ENCODE measurements around the gene CDIP1.

DNA sequence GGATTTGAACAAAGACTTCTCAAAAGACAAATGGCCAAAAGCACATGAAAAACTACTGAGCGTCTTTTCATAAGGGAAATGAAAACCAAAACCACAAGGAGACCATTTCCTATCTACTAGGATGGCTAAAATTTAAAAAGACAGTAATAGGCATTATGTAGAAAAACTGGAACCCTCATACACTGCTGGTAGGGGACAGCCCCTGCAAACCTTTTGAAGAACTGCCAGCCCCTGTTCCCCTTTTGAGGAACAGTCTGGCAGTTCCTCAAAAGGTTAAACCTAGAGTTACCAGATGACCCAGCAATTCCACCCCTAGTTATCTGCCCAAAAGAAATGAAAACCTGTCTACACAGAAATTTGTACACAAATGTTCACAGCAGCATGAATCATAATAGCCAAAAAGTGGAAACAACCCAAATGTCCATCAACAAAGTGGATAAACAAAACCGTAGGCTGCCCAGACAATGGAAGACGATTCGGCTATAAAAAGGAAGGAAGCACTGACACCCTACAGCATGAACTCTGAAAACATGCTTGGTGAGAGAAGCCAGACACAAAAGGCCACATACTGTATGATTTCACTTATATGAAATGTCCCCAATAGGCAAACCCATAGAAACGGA lies 22.9 kb downstream of the CDIP1 start:
- TF ChIP-seq, protein P1, sequence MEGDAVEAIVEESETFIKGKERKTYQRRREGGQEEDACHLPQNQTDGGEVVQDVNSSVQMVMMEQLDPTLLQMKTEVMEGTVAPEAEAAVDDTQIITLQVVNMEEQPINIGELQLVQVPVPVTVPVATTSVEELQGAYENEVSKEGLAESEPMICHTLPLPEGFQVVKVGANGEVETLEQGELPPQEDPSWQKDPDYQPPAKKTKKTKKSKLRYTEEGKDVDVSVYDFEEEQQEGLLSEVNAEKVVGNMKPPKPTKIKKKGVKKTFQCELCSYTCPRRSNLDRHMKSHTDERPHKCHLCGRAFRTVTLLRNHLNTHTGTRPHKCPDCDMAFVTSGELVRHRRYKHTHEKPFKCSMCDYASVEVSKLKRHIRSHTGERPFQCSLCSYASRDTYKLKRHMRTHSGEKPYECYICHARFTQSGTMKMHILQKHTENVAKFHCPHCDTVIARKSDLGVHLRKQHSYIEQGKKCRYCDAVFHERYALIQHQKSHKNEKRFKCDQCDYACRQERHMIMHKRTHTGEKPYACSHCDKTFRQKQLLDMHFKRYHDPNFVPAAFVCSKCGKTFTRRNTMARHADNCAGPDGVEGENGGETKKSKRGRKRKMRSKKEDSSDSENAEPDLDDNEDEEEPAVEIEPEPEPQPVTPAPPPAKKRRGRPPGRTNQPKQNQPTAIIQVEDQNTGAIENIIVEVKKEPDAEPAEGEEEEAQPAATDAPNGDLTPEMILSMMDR (IDR thresholded peaks at IDR 0.05; ENCODE audit: poor library complexity): no peak
- TF ChIP-seq EZH2 (IDR thresholded peaks at IDR 0.05; ENCODE audit: borderline replicate concordance) (no peak), EZH2phosphoT487 (IDR thresholded peaks at IDR 0.05; ENCODE audit: low read depth, severe bottlenecking, unreplicated experiment) (no peak)
